SK-N-SH (cell line): ENCODE data around the gene SKIC8.

Experiments
- MXI1 ChIP-seq: IDR thresholded peaks from 2 replicates; pipeline ENCODE4 v1.6.1; 2012; ENCODE audit warnings: mild to moderate bottlenecking, low read depth, low read length, improper control_type of control experiment
- POLR2AphosphoS5 ChIP-seq: IDR thresholded peaks from 2 replicates; pipeline ENCODE4 v1.6.1; 2012; ENCODE audit warnings: low read depth, low read length
- SMC3 ChIP-seq: IDR thresholded peaks from 2 replicates; pipeline ENCODE4 v1.6.1; 2012; ENCODE audit warnings: low read depth, low read length, improper control_type of control experiment
- TF ChIP-seq, protein P1 (sequence below): fragments of 200-600 bp; sonication (generic); IDR thresholded peaks from 2 replicates; pipeline ENCODE4 v1.6.1; 2017; ENCODE audit warnings: antibody characterized with exemption, mild to moderate bottlenecking, moderate library complexity
- TF ChIP-seq, protein P2 (sequence below): IDR thresholded peaks from 2 replicates; pipeline ENCODE4 v1.6.1; 2012; ENCODE audit warnings: mild to moderate bottlenecking, low read depth, low read length, moderate library complexity

DNA sequence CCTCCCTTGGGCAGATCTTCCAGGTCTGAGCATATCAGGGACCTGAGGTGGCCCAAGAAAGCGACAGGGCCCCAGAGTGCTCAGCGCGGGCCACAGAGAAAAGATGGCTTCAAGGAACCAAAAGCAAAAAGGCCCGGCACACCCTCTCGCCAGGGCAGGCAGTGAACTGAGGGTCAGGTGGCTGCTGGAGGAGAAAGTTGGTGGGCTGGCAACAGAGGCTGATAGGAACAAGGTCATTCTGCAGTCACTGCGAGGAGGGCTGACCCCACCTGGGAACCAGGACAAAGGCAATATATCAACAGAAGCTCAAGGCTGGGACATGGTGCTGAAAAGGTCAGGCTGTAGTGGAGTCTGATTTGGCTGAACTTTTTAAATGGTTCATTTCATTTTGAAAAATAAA, 62.3 kb downstream of the SKIC8 start:
- TF ChIP-seq POLR2AphosphoS5, result no peak
- TF ChIP-seq MXI1, result no peak
- no peak for TF ChIP-seq SMC3
- TF ChIP-seq, protein P1, sequence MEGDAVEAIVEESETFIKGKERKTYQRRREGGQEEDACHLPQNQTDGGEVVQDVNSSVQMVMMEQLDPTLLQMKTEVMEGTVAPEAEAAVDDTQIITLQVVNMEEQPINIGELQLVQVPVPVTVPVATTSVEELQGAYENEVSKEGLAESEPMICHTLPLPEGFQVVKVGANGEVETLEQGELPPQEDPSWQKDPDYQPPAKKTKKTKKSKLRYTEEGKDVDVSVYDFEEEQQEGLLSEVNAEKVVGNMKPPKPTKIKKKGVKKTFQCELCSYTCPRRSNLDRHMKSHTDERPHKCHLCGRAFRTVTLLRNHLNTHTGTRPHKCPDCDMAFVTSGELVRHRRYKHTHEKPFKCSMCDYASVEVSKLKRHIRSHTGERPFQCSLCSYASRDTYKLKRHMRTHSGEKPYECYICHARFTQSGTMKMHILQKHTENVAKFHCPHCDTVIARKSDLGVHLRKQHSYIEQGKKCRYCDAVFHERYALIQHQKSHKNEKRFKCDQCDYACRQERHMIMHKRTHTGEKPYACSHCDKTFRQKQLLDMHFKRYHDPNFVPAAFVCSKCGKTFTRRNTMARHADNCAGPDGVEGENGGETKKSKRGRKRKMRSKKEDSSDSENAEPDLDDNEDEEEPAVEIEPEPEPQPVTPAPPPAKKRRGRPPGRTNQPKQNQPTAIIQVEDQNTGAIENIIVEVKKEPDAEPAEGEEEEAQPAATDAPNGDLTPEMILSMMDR, result no peak
- TF ChIP-seq, protein P2, sequence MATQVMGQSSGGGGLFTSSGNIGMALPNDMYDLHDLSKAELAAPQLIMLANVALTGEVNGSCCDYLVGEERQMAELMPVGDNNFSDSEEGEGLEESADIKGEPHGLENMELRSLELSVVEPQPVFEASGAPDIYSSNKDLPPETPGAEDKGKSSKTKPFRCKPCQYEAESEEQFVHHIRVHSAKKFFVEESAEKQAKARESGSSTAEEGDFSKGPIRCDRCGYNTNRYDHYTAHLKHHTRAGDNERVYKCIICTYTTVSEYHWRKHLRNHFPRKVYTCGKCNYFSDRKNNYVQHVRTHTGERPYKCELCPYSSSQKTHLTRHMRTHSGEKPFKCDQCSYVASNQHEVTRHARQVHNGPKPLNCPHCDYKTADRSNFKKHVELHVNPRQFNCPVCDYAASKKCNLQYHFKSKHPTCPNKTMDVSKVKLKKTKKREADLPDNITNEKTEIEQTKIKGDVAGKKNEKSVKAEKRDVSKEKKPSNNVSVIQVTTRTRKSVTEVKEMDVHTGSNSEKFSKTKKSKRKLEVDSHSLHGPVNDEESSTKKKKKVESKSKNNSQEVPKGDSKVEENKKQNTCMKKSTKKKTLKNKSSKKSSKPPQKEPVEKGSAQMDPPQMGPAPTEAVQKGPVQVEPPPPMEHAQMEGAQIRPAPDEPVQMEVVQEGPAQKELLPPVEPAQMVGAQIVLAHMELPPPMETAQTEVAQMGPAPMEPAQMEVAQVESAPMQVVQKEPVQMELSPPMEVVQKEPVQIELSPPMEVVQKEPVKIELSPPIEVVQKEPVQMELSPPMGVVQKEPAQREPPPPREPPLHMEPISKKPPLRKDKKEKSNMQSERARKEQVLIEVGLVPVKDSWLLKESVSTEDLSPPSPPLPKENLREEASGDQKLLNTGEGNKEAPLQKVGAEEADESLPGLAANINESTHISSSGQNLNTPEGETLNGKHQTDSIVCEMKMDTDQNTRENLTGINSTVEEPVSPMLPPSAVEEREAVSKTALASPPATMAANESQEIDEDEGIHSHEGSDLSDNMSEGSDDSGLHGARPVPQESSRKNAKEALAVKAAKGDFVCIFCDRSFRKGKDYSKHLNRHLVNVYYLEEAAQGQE, result no peak
